ENCODE data around the gene FA2H.
"Not testable (repeated sequence)": the region's sequence is repeated elsewhere in the genome, so short reads cannot be mapped to it uniquely, and the experiment has no call there.

FA2H gene

DNA sequence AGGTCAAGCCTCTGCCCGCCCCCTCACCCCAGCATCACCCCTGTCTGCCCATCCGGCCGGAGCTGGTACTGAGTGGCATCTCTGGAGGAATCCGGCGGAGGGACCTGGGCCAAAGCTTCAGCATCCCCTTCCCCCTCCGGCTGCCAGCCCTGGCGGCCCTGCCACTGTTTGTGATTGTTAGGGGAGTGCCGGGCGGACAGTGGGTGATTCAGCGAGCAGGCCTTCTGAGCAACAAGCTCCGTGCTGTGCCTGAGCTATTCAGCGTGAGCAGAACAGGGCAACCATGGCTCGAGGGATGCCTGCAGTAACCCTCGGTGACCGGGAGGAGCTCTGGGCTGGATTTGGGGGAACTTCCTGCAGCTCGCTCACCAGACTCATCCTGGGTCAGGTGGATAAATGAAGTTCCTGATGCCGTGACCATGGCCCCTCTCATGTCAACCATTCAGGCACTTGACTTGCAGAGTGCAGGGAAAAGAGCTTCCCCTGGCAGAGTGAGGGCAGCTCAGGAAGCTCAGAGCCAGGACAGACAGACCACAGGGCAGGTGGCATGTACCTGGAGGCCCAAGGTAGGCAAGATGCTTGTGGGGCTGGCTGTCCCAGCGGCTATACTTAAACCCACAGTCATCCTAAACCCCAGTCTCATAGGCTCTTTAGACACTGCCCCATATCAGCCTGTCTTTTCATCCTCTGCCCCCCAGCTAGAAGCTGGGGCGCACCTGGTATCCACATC, 49.6 kb downstream of the FA2H start:
- H3K27me3 ChIP-seq (ENCODE audit: insufficient read depth, low read depth, severe bottlenecking), result no peaks in the 10 kb centered on the region
- no peak for DNase-seq
- TF ChIP-seq, protein P1, sequence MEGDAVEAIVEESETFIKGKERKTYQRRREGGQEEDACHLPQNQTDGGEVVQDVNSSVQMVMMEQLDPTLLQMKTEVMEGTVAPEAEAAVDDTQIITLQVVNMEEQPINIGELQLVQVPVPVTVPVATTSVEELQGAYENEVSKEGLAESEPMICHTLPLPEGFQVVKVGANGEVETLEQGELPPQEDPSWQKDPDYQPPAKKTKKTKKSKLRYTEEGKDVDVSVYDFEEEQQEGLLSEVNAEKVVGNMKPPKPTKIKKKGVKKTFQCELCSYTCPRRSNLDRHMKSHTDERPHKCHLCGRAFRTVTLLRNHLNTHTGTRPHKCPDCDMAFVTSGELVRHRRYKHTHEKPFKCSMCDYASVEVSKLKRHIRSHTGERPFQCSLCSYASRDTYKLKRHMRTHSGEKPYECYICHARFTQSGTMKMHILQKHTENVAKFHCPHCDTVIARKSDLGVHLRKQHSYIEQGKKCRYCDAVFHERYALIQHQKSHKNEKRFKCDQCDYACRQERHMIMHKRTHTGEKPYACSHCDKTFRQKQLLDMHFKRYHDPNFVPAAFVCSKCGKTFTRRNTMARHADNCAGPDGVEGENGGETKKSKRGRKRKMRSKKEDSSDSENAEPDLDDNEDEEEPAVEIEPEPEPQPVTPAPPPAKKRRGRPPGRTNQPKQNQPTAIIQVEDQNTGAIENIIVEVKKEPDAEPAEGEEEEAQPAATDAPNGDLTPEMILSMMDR (IDR thresholded peaks at IDR 0.05; ENCODE audit: low read depth, low read length), result no peak
- H3K27ac ChIP-seq, result no peak overlapping the region
- no peaks in the 10 kb centered on the region for H3K36me3 ChIP-seq
- peaks cover 9% of the 10 kb centered on the region for H3K9me3 ChIP-seq (ENCODE audit: severe bottlenecking)
- no peak overlapping the region for H3K4me3 ChIP-seq (ENCODE audit: low read depth, low read length)

- no peaks in the 10 kb centered on the region for H3K27me3 ChIP-seq (ENCODE audit: insufficient read depth, low read depth, severe bottlenecking)
- H3K27ac ChIP-seq, result no peak overlapping the region
- TF ChIP-seq, protein P1 (IDR thresholded peaks at IDR 0.05; ENCODE audit: low read depth, low read length), result no peak
- peaks cover 9% of the 10 kb centered on the region for H3K9me3 ChIP-seq (ENCODE audit: severe bottlenecking)
- H3K36me3 ChIP-seq, result no peaks in the 10 kb centered on the region
- no peak overlapping the region for H3K4me3 ChIP-seq (ENCODE audit: low read depth, low read length)
- DNase-seq, result no peak
Observed at GRCh38 chr16:74723256-74723655, 51.4 kb downstream of the FA2H start.

GRCh38 chr16:74722156-74722555, 52.5 kb downstream of the FA2H start:
- H3K27ac ChIP-seq; DNase-seq; H3K36me3 ChIP-seq; H3K4me3 ChIP-seq (ENCODE audit: low read depth, low read length); H3K27me3 ChIP-seq (ENCODE audit: insufficient read depth, low read depth, severe bottlenecking); H3K9me3 ChIP-seq (ENCODE audit: severe bottlenecking): not testable (repeated sequence)

DNA sequence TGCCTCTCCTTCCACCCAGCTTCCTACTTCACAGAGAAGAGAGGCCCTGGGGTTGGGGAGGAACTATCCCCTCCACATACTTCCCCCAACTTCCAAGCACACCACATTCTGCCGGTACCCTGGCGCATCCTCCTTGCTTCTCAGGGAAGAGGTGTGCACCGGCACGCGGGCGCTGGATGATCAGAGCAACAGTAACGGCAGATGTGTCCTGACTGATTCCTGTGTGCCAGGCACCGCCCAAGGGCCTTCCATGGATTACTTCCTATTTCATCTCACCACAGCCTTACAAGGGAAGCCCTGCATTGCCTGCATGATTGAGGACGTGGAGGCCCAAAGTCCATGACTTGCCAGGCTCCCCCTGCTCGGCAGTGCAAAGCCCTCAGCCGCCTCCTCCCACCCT, 52.9 kb downstream of the FA2H start:
- no peak for DNase-seq
- Histone ChIP-seq H3K4me3 (ENCODE audit: low read depth, low read length) (no peak overlapping the region), H3K27me3 (ENCODE audit: insufficient read depth, low read depth, severe bottlenecking) (no peaks in the 10 kb centered on the region), H3K36me3 (no peaks in the 10 kb centered on the region), H3K27ac (no peak overlapping the region), H3K9me3 (ENCODE audit: severe bottlenecking) (peaks cover 4% of the 10 kb centered on the region)
- TF ChIP-seq, protein P1 (IDR thresholded peaks at IDR 0.05; ENCODE audit: low read depth, low read length), result no peak

DNA sequence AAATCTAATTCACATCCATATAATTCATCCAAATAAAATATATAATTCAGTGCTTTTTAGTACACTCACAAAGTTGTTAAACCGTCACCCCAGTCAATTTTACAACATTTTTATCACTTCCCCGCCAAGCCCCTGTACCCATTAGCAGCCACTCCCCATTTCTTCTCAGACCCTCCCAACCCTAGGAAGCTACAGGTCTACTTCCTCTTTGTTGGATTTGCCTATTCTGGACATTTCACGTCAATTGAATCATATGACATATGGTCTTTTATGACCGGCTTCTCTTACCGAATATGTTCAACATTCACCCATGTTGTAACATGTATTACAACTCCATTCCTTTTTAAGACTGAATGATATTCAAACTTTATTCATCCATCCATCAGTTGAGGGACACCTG, 54.0 kb downstream of the FA2H start:
- Histone ChIP-seq H3K4me3 (ENCODE audit: low read depth, low read length) (no peak overlapping the region), H3K27ac (no peak overlapping the region), H3K36me3 (no peaks in the 10 kb centered on the region), H3K9me3 (ENCODE audit: severe bottlenecking) (no peaks in the 10 kb centered on the region), H3K27me3 (ENCODE audit: insufficient read depth, low read depth, severe bottlenecking) (no peaks in the 10 kb centered on the region)
- DNase-seq, result no peak
- TF ChIP-seq, protein P1 (IDR thresholded peaks at IDR 0.05; ENCODE audit: low read depth, low read length), result no peak

DNA sequence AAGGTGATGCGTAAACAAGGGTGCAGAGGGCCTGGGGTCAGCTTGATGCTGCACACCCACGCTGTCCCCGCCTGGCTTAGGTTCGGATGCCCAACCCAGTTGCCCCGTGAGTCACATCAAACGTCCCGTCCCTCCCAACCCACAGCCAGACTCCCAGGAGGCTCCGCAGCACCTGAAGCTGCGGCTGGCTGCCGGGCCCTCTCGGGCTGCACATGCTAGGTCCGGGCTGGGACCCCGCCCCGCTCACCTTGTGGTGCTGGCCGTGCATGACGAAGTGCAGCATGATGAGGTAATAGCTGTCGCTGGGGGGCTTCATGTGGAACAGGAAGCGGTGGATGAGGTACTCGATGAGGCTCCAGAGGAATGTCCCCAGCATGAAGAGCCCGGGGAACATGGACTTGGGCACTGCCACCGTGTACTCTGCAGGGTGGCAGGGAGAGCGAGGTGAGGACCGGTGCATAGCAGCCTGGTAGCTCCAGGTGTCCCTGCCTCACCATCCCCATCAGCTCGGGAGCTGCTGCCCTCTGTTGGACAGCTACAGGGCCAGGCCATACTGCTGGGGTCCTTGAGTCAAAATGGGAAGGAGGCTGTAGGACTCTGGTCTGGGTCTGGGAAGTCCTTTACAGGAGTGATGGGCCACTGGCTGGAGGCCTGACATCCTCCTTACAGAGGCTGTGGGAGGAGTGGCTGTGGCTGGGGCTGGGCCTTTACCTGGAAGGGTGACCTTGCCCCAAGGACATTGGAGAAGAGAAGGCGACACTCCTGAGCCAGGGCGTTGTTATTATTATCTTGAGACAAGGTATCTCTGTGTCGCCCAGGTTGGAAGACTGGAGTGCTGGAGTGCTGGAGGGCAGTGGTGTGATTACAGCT, 55.6 kb downstream of the FA2H start:
- Histone ChIP-seq H3K27ac (no peak overlapping the region), H3K9me3 (ENCODE audit: severe bottlenecking) (no peaks in the 10 kb centered on the region), H3K4me3 (ENCODE audit: low read depth, low read length) (no peak overlapping the region), H3K36me3 (no peaks in the 10 kb centered on the region), H3K27me3 (ENCODE audit: insufficient read depth, low read depth, severe bottlenecking) (no peaks in the 10 kb centered on the region)
- no peak for DNase-seq
- TF ChIP-seq, protein P1 (IDR thresholded peaks at IDR 0.05; ENCODE audit: low read depth, low read length), result no peak

Data from WERI-Rb-1 (cell line).